Measurements from ENCODE around the gene IL6.

DNA sequence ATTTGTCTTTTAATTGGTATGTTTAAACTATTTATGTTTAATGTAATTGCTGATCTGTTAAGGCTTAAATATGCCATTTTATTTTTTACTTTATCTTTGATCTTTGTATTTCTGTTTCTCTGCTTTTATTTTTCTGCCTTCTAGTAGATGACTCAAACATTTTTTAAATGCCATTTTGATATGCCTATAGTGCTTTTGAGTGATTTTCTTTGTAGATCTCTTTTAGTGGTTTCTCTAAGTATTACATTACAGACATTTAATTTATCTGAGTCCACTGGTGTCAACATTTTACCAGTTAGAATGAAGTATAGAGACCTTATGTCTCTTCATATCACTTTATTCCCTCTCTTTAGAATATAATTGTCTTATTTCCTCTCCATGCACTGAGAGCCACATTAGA, 32.7 kb downstream of the IL6 start:
- TF ChIP-seq, protein P1, sequence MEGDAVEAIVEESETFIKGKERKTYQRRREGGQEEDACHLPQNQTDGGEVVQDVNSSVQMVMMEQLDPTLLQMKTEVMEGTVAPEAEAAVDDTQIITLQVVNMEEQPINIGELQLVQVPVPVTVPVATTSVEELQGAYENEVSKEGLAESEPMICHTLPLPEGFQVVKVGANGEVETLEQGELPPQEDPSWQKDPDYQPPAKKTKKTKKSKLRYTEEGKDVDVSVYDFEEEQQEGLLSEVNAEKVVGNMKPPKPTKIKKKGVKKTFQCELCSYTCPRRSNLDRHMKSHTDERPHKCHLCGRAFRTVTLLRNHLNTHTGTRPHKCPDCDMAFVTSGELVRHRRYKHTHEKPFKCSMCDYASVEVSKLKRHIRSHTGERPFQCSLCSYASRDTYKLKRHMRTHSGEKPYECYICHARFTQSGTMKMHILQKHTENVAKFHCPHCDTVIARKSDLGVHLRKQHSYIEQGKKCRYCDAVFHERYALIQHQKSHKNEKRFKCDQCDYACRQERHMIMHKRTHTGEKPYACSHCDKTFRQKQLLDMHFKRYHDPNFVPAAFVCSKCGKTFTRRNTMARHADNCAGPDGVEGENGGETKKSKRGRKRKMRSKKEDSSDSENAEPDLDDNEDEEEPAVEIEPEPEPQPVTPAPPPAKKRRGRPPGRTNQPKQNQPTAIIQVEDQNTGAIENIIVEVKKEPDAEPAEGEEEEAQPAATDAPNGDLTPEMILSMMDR (IDR thresholded peaks at IDR 0.05; ENCODE audit: borderline replicate concordance, extremely low read depth, low read length, poor library complexity, severe bottlenecking) = no peak
- no peak for TF ChIP-seq EZH2 (IDR thresholded peaks at IDR 0.05; ENCODE audit: borderline replicate concordance, low read depth, low read length, severe bottlenecking)

Data from DND-41 (cell line).